ENCODE results near the gene MPL. TPM values are rescaled to one million over a fixed set of nuclear protein-coding genes. Genes with fewer than 3 reads are reported as not detected.

Gene MPL
- polyA plus RNA-seq, 1 of the 3 experiments (the other 2 are of a cell fraction) = not detected

- no peaks in the 10 kb centered on the region for H3K9me3 ChIP-seq
These were observed 35.4 kb upstream of the MPL start for GRCh38 chr1:43302201-43302600.

DNA sequence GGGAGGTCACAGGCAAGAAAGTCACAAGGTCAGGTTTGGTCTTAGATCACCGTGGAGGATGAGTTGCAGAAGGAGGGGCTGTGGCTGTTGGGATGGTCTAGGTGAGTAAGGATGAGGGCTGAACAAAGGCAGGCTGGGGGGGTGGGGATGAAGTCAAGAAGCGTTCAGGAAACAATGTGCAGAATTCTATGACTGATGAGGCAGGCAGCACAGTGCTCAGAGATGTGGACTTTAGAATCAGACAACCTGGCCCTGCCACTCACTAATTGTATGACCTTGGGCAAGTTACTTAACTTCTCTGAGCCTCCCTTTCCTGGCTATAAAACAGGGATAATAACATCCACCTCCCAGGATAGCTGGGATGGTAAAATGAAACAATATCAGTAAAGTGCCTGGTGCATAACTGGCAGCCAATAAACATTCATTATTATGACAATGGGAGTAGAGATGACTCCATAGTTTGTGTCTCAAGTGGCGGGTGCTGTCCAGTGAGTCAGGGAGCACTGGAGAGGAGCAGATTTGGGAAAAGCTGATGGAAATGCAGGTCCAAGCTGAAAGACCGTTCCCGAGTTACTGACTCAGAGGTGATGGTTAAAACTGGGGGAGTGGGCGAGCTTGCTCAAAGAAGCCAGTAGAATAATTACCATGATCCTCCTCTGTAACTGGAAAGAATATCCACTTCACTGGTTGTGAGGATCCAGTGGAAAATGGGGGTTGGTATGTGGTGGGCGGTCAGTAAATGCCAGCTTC, 34.7 kb upstream of the MPL start:
- Histone ChIP-seq H3K27me3 (ENCODE audit: insufficient read depth) (no peaks in the 10 kb centered on the region), H3K9me2 (no peaks in the 10 kb centered on the region), H3K9me3 (no peaks in the 10 kb centered on the region), H4K20me1 (ENCODE audit: insufficient read depth) (no peaks in the 10 kb centered on the region), H3K27ac (ENCODE audit: low read depth in 2 of 2, low read length in 1 of 2) (no peak overlapping the region), H3F3A (replicated peaks; ENCODE audit: insufficient read depth) (no peaks in the 10 kb centered on the region), H3K79me2 (ENCODE audit: insufficient read depth) (no peaks in the 10 kb centered on the region), H3K4me3 (ENCODE audit: low read depth in 2 of 2, low read length in 1 of 2) (no peak overlapping the region), H2AFZ (ENCODE audit: low read depth) (no peak overlapping the region), H3K4me2 (no peak overlapping the region), H3K4me1 (ENCODE audit: control insufficient read depth in 1 of 2, insufficient read depth in 2 of 2, low read depth in 1 of 2, low read length in 1 of 2) (no peaks in the 10 kb centered on the region), H3K9ac (no peak overlapping the region), H3K36me3 (replicated peaks in 1 of 2; ENCODE audit: control insufficient read depth in 1 of 2, insufficient read depth in 2 of 2, low read length in 1 of 2) (no peaks in the 10 kb centered on the region)
- DNase-seq = no peak
- ChIA-PET CTCF (interaction anchor here (0.6 to 1.1 kb wide), 2 partner anchors 13 to 76 kb away, joined by 4 read pairs; no protein-coding TSS in a partner anchor), POLR2A (no interaction called here)
- 64% methylated on average over 7 of the region's 7 CpGs for WGBS (ENCODE audit: low lambda C conversion rate)
- TF ChIP-seq SMC3 (IDR thresholded peaks at IDR 0.05; ENCODE audit: low read depth, low read length) = no peak
- TF ChIP-seq FOXJ3 (CRISPR knock-in tag; IDR thresholded peaks at IDR 0.05) = no peak
- TF ChIP-seq, protein P1, sequence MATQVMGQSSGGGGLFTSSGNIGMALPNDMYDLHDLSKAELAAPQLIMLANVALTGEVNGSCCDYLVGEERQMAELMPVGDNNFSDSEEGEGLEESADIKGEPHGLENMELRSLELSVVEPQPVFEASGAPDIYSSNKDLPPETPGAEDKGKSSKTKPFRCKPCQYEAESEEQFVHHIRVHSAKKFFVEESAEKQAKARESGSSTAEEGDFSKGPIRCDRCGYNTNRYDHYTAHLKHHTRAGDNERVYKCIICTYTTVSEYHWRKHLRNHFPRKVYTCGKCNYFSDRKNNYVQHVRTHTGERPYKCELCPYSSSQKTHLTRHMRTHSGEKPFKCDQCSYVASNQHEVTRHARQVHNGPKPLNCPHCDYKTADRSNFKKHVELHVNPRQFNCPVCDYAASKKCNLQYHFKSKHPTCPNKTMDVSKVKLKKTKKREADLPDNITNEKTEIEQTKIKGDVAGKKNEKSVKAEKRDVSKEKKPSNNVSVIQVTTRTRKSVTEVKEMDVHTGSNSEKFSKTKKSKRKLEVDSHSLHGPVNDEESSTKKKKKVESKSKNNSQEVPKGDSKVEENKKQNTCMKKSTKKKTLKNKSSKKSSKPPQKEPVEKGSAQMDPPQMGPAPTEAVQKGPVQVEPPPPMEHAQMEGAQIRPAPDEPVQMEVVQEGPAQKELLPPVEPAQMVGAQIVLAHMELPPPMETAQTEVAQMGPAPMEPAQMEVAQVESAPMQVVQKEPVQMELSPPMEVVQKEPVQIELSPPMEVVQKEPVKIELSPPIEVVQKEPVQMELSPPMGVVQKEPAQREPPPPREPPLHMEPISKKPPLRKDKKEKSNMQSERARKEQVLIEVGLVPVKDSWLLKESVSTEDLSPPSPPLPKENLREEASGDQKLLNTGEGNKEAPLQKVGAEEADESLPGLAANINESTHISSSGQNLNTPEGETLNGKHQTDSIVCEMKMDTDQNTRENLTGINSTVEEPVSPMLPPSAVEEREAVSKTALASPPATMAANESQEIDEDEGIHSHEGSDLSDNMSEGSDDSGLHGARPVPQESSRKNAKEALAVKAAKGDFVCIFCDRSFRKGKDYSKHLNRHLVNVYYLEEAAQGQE (IDR thresholded peaks at IDR 0.05; ENCODE audit: low read depth, low read length) = 0 out of 2 replicates have a peak, but pooled peaks have one; percentile 49

More at GRCh38 chr1:43302201-43302600, 35.4 kb upstream of the MPL start:
- no peaks in the 10 kb centered on the region for H3K9me2 ChIP-seq
- POLR2A ChIA-PET = no interaction called here
- H3F3A ChIP-seq (replicated peaks; ENCODE audit: insufficient read depth) = no peaks in the 10 kb centered on the region
- no peaks in the 10 kb centered on the region for H3K36me3 ChIP-seq (replicated peaks in 1 of 2; ENCODE audit: control insufficient read depth in 1 of 2, insufficient read depth in 2 of 2, low read length in 1 of 2)
- no peak for TF ChIP-seq MXI1 (IDR thresholded peaks at IDR 0.05; ENCODE audit: low read depth, low read length)
- TF ChIP-seq, protein P2, sequence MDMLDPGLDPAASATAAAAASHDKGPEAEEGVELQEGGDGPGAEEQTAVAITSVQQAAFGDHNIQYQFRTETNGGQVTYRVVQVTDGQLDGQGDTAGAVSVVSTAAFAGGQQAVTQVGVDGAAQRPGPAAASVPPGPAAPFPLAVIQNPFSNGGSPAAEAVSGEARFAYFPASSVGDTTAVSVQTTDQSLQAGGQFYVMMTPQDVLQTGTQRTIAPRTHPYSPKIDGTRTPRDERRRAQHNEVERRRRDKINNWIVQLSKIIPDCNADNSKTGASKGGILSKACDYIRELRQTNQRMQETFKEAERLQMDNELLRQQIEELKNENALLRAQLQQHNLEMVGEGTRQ (IDR thresholded peaks at IDR 0.05; ENCODE audit: borderline replicate concordance, low read depth, low read length) = no peak
- no peak for TF ChIP-seq JUND (IDR thresholded peaks at IDR 0.05)
- TF ChIP-seq RFX5 (IDR thresholded peaks at IDR 0.05; ENCODE audit: low read length) = no peak
- no peak for TF ChIP-seq FOXM1 (IDR thresholded peaks at IDR 0.05; ENCODE audit: low read depth)
- no peak for TF ChIP-seq CTCF (IDR thresholded peaks at IDR 0.05)
- TF ChIP-seq NRF1 (IDR thresholded peaks at IDR 0.05; ENCODE audit: low read depth, low read length) = no peak
- TF ChIP-seq CHD2 (IDR thresholded peaks at IDR 0.05; ENCODE audit: low read length, partially characterized antibody) = no peak
- no peak for TF ChIP-seq YY1 (IDR thresholded peaks at IDR 0.05; ENCODE audit: low read depth)
- TF ChIP-seq RCOR1 (IDR thresholded peaks at IDR 0.05; ENCODE audit: low read length) = no peak
- no peak for TF ChIP-seq TCF12 (IDR thresholded peaks at IDR 0.05)
- TF ChIP-seq GATA2 (CRISPR knock-in tag; IDR thresholded peaks at IDR 0.05) = no peak
- TF ChIP-seq FOXJ3 (CRISPR knock-in tag; IDR thresholded peaks at IDR 0.05) = no peak
- no peak for TF ChIP-seq ELF1 (IDR thresholded peaks at IDR 0.05)
- no peak for TF ChIP-seq FOSL2 (IDR thresholded peaks at IDR 0.05; ENCODE audit: borderline replicate concordance, low read depth)
- no peaks in the 10 kb centered on the region for H3K27me3 ChIP-seq (ENCODE audit: insufficient read depth)
- H3K27ac ChIP-seq (ENCODE audit: low read depth in 2 of 2, low read length in 1 of 2) = no peak overlapping the region
- H3K4me3 ChIP-seq (ENCODE audit: low read depth in 2 of 2, low read length in 1 of 2) = no peak overlapping the region
- H4K20me1 ChIP-seq (ENCODE audit: insufficient read depth) = no peaks in the 10 kb centered on the region
- H2AFZ ChIP-seq (ENCODE audit: low read depth) = no peak overlapping the region
- H3K79me2 ChIP-seq (ENCODE audit: insufficient read depth) = no peaks in the 10 kb centered on the region
- H3K4me2 ChIP-seq = no peak overlapping the region
- DNase-seq = no peak
- H3K4me1 ChIP-seq (ENCODE audit: control insufficient read depth in 1 of 2, insufficient read depth in 2 of 2, low read depth in 1 of 2, low read length in 1 of 2) = no peaks in the 10 kb centered on the region
- WGBS (ENCODE audit: low lambda C conversion rate) = 83% methylated on average over 1 of the region's 1 CpG
- no peak overlapping the region for H3K9ac ChIP-seq
- CTCF ChIA-PET = no interaction called here

All from SK-N-SH (cell line).